Measurements from ENCODE around the gene DLL4.
"Not testable (repeated sequence)": the region's sequence is repeated elsewhere in the genome, so short reads cannot be mapped to it uniquely, and the experiment has no call there.

Gene DLL4

GRCh38 chr15:40960925-40961324 is 31.8 kb downstream of the DLL4 start:
- DNase-seq, result no peak

DNA sequence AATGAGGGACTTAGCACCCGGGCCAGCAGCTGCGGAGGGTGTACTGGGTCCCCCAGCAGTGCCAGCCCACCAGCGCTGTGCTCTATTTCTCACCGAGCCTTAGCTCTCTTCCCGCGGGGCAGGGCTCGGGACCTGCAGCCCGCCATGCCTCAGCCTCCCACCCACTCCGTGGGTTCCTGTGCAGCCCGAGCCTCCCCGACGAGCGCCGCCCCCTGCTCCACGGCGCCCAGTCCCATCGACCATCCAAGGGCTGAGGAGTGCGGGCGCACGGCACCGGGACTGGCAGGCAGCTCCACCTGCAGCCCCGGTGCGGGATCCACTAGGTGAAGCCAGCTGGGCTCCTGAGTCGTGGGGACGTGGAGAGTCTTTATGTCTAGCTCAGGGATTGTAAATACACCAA is 32.6 kb downstream of the DLL4 start:
- not testable (repeated sequence) for DNase-seq

DNA sequence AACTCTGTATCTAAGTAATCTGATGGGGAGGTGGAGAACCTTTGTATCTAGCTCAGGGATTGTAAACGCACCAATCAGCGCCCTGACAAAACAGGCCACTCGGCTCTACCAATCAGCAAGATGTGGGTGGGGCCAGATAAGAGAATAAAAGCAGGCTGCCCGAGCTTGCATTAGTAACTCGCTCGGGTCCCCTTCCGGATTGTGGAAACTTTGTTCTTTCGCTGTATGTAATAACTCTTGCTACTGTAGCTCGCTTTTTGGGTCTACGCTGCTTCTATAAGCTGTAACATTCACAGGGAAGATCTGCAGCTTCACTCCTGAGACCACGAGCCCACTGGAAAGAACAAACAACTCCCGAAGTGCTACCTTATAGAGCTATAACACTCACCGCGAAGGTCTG is 33.2 kb downstream of the DLL4 start:
- DNase-seq, result not testable (repeated sequence)

GRCh38 chr15:40963201-40963600 is 34.1 kb downstream of the DLL4 start:
- no peak for DNase-seq

DNA sequence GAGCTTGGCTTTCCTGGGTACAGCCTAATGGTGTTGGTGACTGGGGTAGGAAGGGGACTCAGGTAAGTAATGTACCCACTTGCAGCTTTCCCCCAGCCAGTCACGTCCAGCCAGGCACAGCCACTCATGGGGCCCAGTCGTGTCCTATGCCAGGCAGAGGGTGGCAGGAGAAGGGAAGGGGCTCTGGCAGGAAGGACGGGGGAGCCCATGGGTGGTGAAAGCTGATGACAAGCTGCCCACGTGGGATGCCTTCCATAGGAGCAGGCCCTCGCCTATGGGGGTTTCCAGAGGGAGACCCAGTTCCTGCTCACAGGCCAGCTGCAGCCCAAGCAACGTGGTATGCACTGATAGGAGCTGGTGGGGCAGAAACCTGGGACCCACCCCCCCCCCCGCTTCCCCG is 34.9 kb downstream of the DLL4 start:
- DNase-seq, result no peak

- DNase-seq, result no peak
Measured at GRCh38 chr15:40964634-40965033, 35.5 kb downstream of the DLL4 start.

DNA sequence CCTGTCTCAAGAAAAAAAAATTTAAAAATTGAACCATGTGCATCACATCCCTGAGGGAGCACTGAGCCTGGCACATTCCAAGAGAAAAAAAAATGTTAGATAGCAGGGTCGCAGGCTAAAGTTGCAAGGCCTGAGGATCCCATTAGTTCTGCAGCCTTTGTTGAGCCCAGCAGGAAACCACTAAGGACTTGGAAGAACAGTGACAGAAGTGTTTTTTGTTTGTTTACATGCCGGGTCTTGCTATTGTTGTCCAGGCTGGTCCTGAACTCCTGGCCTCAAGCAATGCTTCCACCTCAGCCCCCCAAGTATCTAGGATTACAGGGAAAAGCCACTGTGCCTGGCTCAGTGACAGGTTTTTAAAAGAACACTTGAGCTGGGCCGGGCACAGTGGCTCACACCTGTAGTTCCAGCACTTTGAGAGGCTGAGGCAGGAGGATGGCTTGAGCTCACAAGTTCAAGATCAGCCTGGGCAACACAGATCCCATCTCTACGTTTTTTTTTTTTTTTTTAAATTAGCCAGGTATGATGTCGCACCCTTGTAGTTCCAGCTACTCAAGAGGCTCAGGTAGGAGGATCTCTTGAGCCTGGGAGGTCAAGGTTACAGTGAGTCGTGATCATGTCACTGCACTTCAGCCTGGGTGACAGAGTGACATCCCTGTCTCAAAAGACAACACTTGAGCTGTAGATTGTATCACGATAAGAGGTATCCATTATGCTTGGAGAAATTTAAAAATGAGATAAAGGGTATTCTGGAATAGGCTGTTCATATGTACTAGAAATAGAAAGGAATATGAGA is 39.3 kb downstream of the DLL4 start:
- DNase-seq, result no peak

DNA sequence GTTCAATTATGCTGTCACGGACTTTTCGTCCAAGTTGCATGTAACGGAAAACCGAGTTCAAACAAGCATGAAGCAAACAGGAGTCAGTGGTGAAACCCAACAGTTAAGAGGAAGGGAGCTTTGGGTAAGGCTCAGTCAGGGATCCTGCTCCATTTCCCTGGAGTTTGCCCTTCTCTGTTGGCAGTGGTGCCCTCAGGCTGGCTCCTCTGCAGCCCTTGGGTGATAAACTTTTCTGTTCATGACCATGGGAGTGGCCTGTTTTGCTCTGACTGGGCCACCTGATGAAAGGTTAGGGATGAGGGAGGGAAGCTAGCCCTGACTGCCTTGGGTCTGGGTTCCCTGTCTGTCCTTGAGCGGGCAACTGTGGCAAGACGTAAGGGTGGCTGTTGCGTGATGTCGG is 40.2 kb downstream of the DLL4 start:
- DNase-seq, result no peak

- DNase-seq, result no peak
Measured at GRCh38 chr15:40974879-40975278, 45.7 kb downstream of the DLL4 start.

GRCh38 chr15:40976819-40977218 is 47.7 kb downstream of the DLL4 start:
- no peak for DNase-seq

DNA sequence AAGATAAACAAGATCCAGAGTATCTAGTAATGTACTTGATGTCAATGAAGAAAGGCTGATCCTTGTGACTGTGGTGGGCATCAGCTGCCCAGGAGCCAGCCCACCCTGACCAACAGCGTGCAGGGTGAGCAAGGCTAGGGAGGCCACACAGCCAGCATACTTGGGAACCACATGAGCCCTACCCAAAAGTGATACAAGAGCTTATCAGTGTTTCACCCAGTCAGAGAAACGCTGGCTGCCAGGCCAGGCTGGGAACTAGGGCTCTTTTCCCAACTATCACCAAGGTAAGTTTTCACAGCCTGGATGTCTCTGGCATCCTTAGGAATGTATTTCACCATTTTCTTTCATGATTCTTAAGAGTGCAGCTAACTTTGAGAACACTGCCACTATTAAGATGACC is 49.0 kb downstream of the DLL4 start:
- DNase-seq, result no peak

DNA sequence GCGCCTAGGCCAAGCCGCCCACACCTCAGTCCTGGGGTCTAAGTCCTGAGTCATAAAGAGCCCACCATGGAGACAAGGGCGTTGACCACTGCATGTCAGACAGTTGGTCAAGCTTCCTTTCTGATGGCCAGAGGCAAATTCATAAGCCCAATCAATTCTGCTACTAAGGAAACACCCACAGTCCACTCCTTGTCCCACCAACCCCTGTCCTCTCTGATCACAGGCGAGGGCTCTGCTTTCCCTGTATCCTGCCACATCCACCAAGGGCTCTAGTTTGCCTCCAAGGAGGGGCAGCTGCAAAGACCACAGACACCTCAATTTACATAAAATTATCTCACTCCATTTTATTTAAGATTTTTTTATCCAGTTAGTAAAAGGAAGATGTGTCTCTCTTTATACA is 49.4 kb downstream of the DLL4 start:
- no peak for DNase-seq

- no peak for DNase-seq
Measured at GRCh38 chr15:40981186-40981585, 52.0 kb downstream of the DLL4 start.

GRCh38 chr15:40982855-40983254 is 53.7 kb downstream of the DLL4 start:
- DNase-seq, result no peak

DNA sequence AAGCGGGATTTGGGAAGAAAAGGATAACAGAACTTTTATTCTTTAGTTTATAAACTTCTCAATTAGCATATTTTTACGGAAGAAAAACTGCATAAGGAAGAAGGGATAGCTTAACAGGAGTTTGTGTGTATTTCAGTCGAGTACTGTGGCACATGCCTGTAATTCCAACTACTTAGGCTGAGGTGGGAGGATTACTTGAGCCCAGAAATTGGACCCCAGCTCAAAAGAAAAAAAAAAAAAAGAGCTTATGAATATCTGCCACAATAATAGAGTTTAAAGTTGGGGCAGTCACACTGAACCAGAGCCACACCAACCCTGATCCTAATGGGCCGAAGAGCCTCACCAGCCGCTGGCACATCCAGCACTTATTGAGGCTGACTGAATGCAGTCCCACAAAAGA is 55.3 kb downstream of the DLL4 start:
- DNase-seq, result no peak

GRCh38 chr15:40984964-40985363 is 55.8 kb downstream of the DLL4 start:
- no peak for DNase-seq

DNA sequence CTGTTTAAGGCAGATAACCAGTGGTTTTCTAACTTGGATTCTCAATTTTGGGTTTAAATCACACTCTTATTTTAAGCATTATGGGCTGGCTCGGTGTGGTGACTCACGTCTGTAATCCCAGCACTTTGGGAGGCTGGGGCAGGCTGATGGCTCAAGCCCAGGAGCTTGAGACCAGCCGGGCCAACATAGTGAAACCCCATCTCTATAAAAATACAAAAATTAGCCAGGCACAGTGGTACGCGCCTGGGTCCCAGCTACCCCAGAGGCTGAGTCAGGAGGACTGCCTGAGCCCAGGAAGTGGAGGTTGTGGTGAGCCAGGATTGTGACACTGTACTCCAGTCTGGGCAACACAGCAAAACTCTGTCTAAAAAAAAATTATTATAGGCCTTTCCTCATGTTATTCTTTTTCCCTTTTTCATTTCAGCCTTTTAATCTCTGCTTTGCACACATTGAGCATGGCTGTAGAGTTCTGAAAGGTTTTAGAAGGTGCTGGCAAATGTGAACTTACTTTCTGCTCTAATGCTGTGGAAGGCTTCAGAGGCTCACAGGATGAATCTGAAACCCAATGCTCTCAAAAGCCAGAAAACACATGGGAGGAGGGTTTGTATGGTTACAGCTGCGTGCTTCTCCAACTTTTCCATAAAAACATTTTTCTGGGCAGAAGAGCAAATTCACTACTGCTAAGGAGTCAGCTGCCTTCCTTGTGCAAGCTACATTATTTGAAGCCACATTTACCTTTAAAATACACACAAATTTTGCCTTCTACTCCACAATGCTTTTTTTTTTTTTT is 56.6 kb downstream of the DLL4 start:
- no peak for DNase-seq

DNA sequence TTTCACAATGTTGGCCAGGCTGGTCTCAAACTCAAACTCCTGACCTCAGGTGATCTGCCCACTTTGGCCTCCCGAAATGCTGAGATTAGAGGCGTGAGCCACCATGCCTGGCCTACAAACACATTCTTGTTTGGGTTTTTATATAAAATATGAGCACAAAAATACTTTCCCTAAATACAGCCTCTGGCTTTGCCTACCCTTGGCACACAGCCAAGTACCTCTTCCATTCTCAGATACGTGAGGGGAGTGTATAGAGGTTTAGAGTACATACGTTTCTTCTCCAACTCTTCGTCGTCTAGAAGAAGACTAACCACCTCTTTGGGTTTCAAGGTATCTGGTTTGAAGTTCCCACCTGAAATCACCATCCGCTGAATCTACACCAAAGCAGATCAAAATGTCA is 57.7 kb downstream of the DLL4 start:
- DNase-seq, result no peak

DNA sequence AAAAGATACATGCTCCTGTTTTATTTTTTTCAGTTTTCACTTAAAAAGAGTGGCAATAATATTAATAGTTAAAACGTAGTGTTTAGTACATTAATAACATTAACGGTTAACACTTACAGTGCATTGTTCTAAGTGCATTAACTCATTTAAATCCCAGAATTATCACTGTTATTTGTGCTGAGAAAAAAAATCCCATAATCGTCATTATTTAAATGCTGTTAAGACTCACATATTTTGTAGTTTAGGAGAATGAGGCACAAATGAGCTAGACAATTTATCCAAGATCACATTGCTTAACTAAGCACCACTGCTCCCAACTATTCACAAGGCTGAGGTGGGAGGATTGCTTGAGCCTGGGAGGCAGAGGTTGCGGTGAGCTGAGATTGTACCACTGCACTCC is 59.0 kb downstream of the DLL4 start:
- DNase-seq, result no peak
